ENCODE data around the gene UST.
A peak's percentile ranks its signal among the peaks of the same experiment; 100 is the strongest.
"Not testable (repeated sequence)": the region's sequence is repeated elsewhere in the genome, so short reads cannot be mapped to it uniquely, and the experiment has no call there.

Gene UST

DNA sequence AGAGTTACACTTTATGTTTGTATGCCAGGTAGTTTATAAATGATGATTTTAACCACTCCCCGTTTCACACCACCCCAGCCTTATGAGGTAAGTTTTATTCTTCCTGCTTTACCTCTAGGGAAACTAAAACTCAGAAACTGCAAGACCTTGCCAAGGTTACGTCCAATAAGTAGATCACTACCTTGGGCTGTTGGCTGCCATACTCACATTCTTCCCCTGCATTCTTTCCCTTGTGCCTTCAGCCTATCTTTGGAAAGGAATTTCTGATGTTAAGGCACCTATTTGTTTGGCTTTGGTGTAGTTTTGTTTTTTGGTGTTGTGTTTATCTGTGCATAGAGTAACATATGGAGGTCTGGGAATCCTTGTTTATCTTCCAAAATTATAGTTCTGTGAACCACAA lies 122.1 kb downstream of the UST start:
- no peak for DNase-seq (ENCODE audit: low spot score)

- no peak for DNase-seq (ENCODE audit: low spot score)
These were observed 122.8 kb downstream of the UST start for GRCh38 chr6:148869585-148869984.

DNA sequence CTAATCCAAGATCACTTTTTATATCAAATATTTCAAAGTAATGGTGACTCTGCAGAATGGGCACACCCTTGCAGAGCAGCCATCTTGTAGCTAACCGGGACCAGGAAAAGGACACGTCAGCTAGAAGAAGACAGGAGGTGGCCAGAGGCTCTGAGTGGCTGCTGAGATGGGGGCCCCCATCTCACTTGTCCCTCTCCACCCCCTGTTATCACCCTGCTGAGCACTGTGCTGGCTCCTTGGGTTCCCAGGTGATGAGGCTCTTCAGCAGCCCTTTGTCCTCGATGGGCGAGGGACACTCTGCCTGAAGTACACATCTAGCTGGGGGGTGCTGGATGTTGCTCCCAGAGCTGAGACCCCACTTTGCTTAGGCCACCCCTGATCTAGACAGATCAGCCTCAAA lies 126.3 kb downstream of the UST start:
- no peak for DNase-seq (ENCODE audit: low spot score)

GRCh38 chr6:148873868-148874267 lies 127.0 kb downstream of the UST start:
- no peak for DNase-seq (ENCODE audit: low spot score)

DNA sequence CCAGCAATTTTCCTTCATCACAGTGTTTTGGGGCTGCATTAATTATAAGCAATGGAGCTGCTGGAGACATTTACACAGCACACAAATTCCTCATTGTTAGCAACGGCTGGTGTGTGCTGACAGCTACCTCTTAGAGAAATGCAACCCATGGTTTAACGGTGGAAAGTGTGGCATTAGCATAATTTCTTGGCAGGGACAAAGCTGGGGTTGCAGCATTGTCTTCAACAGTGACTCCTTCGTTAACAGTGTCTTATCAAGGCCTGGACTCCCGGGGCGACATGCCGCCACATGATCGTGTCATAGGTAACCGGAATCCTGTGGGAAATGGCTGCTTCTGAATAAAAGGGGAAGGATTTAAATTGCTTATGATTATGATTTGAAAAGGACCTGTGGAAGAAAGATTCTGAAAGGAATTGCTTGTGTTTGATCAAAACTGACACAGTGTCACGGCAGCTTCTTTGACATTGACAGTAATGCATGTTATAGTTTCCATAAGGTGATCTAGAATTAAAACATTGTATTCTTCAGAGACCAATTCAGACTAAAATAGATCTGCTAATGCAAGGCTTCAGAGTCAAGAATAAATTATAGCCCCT lies 128.0 kb downstream of the UST start:
- peak; percentile 61 for DNase-seq (ENCODE audit: low spot score)

DNA sequence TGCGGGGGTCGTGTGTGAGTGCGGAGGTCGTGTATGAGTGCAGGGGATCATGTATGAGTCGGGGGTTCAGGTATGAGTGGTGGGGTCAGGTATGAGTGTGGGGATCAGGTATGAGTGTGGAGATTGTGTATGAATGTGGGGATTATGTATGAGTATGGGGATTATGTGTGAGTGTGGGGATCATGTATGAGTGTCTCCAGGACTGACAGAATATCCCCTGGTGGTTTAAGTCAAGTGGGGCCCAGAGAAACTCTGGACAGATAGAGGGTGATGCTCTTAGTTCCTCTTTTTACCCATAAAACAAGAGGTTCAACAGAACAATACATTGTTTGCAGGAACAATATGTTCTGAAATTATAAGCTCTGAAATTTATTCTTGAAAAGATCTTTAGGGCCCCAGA lies 131.9 kb downstream of the UST start:
- DNase-seq (ENCODE audit: low spot score), result no peak

DNA sequence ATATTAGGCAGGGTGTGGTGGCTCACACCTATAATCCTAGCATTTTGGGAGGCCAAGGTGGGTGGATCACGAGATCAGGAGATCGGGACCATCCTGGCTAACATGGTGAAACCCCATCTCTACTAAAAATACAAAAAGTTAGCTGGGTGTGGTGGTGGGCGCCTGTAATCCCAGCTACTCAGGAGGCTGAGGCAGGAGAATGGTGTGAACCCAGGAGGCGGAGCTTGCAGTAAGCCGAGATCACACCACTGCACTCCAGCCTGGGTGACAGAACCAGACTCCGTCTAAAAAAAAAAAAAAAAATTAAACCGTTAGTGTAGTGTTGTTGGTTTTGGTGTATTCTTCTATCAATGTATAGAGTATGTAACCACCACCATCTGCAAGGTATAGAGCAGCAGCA lies 133.9 kb downstream of the UST start:
- DNase-seq (ENCODE audit: low spot score), result not testable (repeated sequence)

DNA sequence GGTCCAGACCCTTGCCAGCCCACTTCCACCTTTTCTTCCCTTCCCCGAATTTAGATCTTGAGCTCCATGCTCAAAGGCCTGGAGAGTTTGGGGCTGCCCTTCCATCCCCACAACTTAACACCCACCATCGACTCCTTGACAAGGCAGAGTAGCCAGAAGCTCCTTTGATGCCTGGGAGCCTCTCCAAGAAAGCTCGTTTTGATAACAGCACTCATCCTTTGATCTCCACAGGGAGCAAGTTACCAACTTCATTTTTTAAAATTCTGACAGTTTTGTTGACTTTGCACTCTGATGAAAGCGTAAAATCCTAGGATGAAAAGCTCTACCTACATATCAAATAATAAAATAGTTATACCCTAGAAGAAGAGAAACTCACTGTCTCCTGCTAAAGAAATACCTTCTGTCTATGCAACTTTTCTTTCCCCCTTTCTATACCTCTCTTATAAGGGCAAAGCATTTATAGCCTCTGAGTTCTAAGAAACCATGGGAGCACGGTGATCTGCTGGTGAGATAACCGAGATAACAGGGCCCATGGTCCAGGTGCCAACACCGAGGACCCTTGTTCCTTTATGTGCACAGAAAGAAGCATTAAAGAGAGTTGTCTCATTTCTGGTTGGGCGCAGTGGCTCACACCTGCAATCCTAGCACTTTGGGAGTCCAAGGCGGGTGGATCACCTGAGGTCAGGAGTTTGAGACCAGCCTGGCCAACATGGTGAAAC lies 134.9 kb downstream of the UST start:
- DNase-seq (ENCODE audit: low spot score), result no peak

GRCh38 chr6:148883270-148883669 lies 136.4 kb downstream of the UST start:
- DNase-seq (ENCODE audit: low spot score), result no peak

DNA sequence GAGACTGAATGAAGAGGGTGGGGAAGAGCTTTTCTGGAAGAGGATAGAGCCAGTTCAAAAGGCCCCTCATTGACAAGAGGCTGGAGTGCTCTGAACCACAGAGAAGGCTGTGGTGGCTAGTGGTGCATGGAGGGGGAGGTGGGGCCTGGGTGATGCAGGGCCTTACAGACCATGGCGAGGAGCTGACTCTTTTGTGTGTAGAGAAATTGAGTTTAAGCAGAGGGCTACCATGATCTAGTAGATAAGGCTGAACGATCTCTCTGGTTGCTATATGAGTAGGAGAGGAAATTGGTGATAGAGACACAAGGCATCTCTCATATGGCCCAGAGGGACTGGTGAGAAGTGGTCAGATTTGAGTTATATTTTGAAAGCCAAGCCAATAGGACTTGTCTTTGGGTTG lies 137.6 kb downstream of the UST start:
- DNase-seq (ENCODE audit: low spot score), result no peak

DNA sequence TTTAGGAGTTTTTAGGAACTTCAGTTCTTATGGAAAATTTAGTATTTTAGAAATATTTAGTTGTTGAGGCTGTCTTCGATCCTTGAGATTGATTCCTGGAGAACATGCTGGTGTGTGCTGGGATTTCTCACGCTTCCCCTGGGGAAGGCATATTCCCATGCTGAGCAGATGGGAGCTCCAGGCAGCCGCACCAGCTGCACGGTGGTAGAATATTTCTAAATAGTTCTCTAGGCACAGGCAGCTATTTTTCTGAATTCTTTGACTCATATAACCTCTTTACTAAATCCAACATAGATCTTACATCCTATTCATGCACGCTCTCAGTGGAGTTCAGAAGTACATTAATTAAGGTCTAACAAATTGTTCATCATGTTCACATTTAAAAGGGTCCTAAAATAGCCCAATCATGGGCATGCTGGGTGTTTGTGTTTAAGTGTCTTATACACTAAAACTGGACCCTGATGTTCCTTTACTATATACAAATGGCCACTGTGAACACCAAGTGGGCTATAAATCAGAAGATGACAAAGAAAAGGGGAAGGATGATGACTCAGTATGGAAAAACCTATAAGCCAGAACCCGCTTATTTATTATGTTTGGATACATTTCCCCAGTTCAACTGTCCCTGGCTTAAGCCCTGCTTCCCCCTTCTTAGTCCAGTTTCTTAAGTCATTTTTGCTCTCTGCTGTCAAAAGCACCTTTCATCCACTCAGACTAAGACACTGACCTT lies 138.5 kb downstream of the UST start:
- no peak for DNase-seq (ENCODE audit: low spot score)

DNA sequence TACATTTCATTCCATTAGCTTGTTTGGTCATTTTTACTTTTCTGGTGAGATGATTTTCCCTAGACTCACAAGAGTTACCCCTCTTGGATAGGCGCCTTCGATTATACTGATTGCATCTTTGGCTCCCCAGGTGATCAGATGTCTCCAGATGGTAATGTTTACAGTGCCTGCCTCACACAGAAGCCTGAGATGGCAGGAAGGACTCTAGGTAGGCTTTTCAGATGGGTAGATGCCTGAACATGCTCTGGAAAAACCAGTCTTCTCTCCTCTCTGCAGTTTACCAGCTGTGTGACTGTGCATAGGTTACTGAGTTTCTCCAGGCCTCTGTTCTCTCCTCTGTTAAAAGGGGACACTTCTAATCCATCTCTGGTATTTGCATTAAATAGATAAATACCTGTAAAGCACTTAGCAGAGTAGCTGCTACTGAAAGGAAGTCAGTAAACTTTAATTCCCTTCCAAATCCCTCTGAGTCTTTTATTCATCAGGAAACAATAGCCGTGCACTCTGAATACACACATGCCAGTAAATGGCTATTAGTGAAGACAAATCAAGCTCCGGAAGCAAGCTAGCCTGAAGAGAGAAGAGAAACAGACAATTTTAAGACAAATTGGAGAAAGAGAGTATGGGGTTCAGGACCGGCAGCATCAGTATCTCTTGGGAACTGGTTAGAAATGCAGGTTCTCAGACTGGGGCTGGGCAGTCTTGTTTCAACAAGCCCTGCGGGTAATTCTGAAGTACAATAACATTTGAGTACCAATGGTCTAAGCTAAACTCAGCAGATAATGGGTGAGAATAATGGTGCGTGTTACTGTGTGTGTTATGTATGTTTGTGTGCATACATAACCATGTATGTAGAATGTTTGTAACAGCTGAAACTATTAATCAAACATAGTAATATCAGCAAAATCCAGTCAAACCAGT lies 139.4 kb downstream of the UST start:
- DNase-seq (ENCODE audit: low spot score), result no peak

DNA sequence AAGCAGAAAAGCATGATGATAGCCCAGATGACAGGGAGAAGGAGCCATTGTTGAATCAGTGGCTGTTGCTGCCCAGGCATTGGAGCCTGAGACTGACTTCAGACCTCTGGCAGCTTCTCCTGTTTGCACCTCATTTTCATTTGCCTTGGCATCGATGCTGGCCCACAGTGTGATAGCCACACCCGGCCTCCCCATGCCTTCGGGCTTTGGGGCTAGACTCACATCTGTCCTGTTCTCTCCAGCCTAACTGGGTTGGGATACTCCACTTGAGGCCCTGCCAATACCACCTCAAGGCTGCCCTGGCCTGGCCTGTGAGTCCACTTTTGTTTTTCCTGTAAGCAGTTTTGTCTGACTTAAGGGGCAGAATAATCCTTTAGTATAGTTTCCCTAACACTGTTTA lies 140.4 kb downstream of the UST start:
- DNase-seq (ENCODE audit: low spot score), result no peak

DNA sequence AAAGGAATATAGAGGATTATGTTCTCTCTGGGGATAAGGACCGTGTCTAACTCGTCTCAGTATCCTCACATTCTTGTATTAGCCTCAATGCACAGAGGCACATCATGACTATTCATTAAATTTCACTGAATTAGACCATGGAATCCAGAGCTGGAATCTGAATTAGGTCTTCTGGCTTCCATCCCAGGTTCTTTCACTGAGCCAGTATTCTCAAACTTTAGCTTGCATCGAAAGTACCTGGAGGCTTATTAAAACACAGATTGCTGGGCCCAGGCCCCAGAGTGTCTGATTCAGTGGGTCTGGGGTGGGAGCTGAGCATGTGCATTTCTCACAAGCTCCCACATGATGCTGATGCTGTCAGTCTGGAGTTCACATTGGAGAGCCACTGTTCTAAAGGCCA lies 142.0 kb downstream of the UST start:
- peak; percentile 65 for DNase-seq (ENCODE audit: low spot score)

DNA sequence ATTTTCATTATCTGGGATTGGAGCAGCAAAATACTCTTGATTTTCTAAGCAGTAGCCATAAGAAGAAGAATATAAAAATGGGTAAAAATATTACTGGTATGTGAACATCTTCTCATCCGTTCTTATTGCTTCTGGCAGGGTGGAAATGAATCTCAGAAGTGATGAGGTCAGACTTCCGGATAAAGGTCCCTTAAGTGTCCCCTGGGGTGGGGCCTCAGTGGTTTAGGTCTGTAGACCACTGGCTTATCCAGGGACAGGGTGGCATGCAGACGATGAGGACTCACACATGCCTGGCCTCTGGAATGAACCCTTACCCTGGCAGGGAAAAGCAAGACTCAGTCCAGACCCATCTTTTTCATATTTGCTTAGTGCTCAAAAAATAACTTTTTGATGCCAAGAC lies 143.3 kb downstream of the UST start:
- no peak for DNase-seq (ENCODE audit: low spot score)

DNA sequence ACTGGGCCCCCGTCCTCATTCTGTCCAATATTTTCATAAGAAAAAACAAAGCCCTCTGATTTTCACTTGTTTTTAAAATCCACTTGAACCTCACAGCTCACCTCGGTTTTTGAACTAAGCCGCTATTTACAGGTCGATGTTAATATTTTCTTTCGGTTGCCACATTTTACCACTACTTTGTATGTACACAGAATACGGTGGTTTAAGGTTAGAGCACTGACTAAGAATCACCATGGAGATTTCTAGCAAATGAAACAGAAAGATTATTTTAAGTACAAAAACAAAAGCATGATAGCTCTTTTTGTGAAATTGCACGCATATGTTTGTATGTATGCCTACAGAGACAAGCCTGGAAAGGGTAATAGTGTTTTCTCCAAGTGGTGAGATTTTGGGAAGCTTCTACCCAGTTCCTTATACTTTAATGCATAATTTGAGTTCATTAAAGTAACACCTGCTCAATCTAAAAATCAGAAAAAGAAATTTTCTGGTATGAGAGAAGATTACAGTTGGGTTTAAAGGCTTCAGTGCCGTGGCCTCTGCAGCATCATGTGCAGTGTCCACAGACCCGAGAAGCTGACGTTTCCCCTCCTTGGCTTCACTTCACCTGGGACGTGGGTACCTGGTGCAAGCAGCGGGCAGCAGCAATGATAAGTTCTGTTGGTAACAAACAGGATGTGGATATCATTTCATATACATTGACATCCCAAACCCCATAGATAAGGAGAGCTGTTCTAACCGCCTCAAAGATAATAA lies 144.0 kb downstream of the UST start:
- DNase-seq (ENCODE audit: low spot score), result no peak

GRCh38 chr6:148891405-148891783 lies 144.6 kb downstream of the UST start:
- no peak for DNase-seq (ENCODE audit: low spot score)

DNA sequence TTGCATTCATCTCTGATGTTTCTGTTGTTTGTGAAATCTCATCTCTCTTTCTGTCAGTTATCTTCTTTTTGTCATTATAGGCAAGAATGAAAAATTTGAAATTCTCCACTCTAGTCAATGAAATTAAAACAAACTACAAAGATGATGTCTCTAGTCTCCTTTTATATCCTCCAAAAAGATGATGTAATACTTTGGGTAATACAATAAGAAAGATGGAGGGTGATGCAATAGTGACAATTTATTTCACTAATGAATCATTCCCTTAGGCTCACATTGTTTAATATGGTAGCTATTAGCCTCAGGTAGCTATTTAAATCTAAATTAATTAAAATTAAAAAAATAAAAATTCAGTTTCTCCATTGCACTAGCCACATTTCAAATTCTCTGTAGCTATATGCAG lies 145.4 kb downstream of the UST start:
- DNase-seq (ENCODE audit: low spot score), result no peak

DNA sequence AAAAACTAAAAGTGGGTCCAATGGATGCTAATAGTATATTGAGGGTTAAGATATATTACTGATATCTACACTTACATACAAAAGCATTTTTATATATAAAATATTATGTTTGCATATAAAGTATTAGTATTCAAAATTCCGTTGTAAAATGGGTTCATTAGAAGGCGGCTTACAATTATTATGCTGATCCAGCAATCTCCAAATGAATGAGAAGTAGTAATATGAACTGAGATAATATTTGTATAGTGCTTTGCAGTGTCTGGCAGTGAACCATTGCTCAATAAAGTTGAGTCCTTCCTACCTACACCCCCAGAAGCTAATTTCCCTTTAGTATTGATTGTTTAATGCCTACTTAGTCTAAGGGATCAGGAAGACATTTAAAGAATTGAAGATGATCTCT lies 146.2 kb downstream of the UST start:
- no peak for DNase-seq (ENCODE audit: low spot score)

- no peak for DNase-seq (ENCODE audit: low spot score)
These were observed 146.7 kb downstream of the UST start for GRCh38 chr6:148893481-148893880.

DNA sequence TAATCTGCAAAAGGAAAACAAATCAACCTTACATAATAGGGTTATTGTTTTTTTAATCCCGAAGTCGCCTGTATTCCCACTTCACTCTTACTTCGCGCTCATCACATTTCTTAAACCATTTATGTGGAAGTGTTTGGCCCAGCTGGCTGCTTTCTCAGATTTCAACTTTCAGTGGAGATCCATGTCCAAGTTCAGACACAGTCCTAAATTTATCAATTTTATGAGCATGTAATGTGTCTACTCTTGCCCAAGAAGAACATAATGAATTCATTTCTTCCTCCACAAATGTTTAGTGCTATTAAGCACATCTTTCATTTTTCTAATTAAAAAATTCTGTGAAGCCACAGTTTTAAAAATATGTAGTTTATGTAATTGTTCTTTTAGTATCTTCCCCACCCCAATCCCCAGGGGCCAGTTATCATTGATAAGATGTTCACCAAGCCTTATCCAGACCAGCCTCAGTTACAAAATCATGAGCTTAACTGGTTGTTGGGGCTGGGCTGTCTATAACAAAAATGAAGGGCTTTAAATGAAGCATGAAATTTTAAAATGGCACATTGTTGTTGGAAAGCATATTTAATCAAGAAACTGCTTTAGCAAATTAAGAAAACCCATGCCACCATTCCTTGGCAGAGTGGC lies 151.7 kb downstream of the UST start:
- no peak for DNase-seq (ENCODE audit: low spot score)
